Activated CD4-positive, alpha-beta T cell treated with anti-CD3 and anti-CD28 coated beads, Interleukin-2, amount 50 U/mL, for 4 hours (primary cell): ENCODE measurements around the gene PDE11A.

ENCODE experiments used
- DNase-seq, 2 experiments: peaks; one replicate each; pipeline ENCODE4 v3.0.0-alpha.2; 2020

The PDE11A gene

GRCh38 chr2:177721087-177721486, 351.5 kb downstream of the PDE11A start:
- no peak for DNase-seq

DNA sequence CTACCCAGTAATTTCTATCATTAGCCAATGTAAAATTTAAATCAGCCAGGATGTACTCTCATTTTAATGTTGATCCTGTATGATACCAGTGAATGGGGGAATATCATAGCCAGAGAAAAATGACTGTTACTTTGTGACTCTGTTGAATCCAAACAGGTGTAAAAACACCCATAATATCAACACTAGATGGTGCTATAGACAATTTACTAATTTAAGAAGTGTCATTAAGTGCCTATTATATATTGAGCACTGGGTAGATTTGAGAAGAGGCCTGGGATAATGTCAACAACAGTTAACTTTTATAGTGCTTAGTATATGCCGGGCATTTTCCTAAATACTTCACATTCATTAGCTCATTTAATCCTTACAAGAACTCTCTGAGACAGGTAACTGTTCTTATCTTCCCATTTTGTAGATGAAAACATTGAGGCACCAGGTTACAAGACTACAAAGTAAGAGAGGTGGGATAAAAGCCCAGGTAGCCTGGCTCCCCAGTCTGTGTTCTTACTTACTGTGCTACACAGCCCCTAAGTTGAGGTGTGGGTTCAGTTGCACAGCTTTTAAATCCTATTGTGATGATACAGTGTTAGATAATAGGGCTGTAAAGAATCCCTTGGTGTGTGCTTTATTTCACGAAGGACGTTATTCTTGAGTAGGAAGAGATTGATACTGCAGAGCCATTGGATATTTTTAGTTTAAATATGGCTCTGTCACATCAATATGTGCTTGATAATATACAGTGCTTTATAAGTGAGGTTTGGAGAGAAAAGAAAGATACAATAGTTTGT, 354.6 kb downstream of the PDE11A start:
- no peak for DNase-seq

DNA sequence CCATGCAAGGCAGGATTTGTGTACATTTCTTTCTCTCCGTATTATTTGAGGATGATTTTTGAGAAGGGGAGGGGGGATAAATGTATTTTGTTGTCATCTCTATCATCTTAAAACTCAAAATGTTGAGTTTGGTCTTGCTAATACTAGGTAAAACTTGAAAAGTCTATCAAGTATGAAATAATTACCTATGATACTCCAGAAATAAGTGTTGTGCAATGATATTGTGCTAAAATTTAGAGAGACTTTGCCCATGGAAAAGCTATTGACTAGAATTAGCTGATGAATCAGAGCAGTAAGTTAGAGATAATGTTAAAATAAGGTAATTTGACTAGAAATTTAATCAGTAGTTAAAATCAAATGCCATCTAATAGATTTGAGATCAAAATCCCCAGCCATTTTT, 356.1 kb downstream of the PDE11A start:
- DNase-seq, result no peak

- DNase-seq, result no peak
These were observed 356.8 kb downstream of the PDE11A start for GRCh38 chr2:177715771-177716170.

DNA sequence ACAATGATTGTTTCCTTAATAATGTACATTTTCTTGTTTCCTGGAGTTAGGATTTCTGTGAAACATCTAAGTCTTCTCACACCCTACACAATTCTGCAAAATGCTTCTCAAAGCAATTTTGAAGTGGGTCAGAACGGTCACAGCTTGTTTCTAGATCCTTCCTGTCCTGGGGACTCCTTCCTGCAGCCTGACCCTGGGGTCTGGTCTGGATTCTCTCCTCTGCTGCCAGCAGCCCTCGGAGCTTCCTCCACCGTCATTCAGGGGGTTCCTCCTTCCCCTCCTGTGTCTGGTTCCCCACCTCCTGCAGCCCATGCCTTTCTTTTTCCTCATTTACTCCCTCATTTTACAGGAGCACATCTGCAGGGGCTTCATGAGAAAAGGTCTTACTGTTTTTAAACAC, 357.9 kb downstream of the PDE11A start:
- DNase-seq, result no peak

- no peak for DNase-seq
These were observed 360.1 kb downstream of the PDE11A start for GRCh38 chr2:177712462-177712861.

DNA sequence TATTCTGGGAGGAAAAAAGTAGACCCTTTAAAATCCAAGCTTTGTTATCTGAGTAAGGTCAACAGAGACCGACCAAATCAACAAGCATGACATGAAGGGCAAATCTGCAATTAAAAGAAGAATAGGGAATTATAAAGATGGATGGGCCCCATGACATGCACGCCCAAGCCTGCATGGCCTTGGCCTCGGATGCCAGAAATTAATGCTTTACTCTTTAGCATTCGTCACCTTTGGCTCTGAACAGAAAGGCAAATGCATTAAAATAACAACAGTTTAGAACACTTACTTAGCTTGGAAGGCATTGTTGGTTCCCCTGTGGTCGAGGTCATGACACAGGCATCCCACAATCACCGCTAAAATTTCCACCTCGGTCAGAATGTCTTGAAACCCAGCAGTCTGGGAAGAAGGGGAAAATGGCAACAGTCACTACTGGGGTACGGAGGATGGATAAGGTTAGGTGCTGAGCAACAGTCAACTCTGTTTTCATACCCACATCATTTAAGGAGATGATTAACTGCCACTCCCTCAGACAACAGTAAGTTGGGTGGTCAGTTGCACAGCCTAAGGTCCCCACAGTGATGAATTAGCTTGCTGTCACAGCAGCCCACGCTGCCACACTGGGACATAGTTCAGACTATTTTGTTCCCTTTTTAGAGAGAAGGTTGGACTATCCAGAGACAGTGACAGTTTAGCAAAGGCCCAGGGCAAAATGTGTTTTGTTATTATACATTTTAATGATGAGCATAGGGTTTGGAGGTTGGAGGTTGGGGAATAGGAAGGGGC, 360.9 kb downstream of the PDE11A start:
- DNase-seq, result no peak

- no peak for DNase-seq
These were observed 361.7 kb downstream of the PDE11A start for GRCh38 chr2:177710889-177711288.

GRCh38 chr2:177709986-177710401, 362.6 kb downstream of the PDE11A start:
- DNase-seq, result no peak

DNA sequence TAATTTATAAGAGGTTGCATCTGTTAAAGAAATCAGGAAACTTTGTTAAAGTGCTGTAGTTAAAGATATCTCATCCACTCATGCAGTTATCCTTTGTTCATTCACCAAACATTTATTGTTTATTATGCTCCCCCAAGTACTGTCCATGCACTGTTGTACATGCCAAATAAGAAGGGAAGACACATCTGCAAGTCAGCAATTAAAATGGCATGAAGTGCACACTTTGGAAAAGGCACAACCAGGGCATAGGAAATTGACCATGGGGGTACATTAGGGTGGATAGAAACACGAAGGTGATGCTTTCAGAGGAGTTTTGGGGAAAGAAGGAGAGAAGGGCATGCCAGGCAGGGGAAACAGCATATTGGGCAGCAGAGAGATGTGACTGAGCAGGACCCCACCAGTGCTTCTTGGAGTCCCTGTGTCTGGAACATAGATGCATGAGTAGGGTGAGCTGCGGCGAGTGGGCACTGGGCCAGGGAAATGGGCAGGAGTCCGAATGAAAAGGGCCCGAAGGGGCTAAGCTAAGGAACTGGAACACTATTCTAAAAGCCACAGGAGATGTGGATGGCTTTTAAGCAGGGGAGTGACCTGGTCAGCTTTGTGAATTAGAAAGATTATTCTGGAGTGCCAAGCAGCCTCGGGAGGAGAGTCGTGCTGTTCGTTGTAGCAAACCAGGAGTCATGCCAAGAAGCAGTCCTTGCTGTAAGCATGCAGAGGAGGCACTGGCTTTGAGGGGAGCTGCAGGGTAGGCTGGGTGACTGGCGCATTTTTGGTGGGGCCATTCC, 363.7 kb downstream of the PDE11A start:
- DNase-seq, result no peak

DNA sequence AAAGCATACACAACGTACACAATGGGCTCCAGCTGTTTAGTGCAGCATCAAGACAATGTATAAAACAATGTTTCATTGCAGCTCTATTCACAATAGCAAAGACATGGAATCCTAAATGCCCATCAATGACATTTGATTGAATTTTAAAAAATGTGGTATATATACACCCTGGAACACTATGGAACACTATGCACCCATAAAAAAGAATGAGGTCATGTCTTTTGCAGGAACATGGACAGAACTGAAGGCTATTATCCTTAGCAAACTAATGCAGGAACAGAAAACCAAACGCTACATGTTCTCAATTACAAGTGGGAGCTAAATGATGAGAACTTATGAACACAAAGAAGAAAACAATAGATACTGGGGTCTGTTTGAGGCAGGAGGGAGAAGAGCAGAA, 364.5 kb downstream of the PDE11A start:
- DNase-seq, result no peak

- DNase-seq, result no peak
These were observed 366.9 kb downstream of the PDE11A start for GRCh38 chr2:177705511-177706173.

- DNase-seq, result no peak
These were observed 369.4 kb downstream of the PDE11A start for GRCh38 chr2:177703159-177703558.

DNA sequence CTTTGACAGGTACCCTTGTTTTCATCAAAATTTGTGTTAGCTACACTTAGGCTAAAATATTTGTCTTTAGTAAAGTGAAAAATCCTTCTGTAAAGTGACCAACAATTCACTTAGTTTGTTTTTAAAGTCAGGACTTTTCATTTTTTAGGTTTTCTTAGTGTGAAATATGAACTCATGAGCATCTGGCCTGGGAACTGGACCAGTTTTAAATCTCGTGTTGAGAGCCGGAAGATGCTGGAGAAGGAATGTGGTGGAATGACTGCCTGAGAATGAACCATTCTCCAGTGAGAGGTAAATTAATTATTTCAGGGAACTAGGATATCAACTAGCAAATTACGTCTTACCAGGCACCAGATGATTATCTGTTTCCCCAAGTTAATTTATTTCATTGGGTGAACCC, 374.3 kb downstream of the PDE11A start:
- no peak for DNase-seq

GRCh38 chr2:177694348-177694747, 378.2 kb downstream of the PDE11A start:
- DNase-seq, result no peak

DNA sequence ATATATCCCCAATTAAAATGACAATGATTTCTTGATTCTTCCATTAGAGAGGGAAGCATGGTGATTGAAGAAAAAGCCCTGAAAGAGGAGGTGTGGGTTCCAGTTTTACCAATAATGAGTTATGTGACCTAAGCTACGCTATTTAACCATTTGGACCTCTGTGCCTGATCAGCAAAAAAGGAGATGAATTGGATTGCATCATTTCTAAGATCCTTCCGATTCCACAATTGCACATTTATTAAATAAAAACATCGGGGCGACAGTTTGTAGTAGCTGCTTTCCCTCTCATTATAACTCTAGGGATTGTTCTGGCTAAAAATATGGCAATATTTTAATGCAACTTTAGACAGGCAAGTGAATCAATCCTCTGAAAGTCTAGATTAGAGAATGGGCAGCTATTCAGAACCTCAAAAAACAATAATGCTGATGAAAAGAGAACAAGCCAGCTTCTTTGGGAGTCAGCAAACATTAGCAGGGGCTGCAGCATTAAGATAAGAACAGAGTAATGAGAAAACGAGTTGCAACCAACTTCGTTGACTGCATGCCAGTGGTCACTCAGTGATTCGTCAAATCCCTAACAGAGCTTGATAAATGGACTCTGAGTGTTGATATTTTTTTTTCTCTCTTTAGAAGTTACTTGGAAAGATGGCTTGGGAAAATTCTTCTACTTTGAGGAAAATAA, 378.8 kb downstream of the PDE11A start:
- no peak for DNase-seq

GRCh38 chr2:177692783-177693269, 379.8 kb downstream of the PDE11A start:
- DNase-seq, result no peak

GRCh38 chr2:177692042-177692782, 380.4 kb downstream of the PDE11A start:
- no peak for DNase-seq

DNA sequence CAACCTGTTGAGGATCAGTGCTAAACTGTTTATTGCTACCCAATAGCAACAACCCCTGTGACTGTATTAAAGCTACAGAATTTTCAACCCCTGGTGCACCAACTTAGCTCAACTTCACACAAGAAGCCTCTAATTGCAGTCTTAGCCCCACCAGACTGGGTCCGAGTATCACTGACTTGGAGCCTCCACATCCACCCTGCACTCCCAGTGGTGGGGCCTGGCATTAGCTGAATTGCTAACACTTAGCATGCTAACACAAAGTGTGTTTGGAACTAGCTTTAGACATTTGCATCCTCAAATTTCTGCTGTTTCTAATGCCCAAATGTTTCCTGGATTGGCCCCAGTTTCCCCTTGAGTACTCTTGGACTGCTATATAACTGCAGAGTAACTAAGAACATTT, 381.4 kb downstream of the PDE11A start:
- DNase-seq, result no peak

GRCh38 chr2:177689623-177690022, 383.0 kb downstream of the PDE11A start:
- DNase-seq, result no peak

- DNase-seq, result no peak
These were observed 383.7 kb downstream of the PDE11A start for GRCh38 chr2:177688844-177689243.
